Activated naive CD4-positive, alpha-beta T cell treated with anti-CD3 and anti-CD28 coated beads, Interleukin-2, amount 50 U/mL, for 24 hours (primary cell): Measurements from ENCODE around the gene ACTR1A.
A peak's percentile ranks its signal among the peaks of the same experiment; 100 is the strongest.

Source experiments
- H3K27ac Mint-ChIP-seq: one replicate; pipeline ENCODE4 v1.8.0; 2021; ENCODE audit warnings: mild to moderate bottlenecking, mixed read lengths
- H3K27me3 Mint-ChIP-seq: one replicate; pipeline ENCODE4 v1.8.0; 2021; ENCODE audit warnings: mixed read lengths
- H3K36me3 Mint-ChIP-seq: one replicate; pipeline ENCODE4 v1.8.0; 2021; ENCODE audit warnings: mixed read lengths
- H3K4me1 Mint-ChIP-seq: one replicate; pipeline ENCODE4 v1.8.0; 2021; ENCODE audit warnings: mixed read lengths
- H3K4me3 Mint-ChIP-seq: one replicate; pipeline ENCODE4 v1.8.0; 2021; ENCODE audit warnings: mild to moderate bottlenecking, mixed read lengths
- H3K9me3 Mint-ChIP-seq: one replicate; pipeline ENCODE4 v1.8.0; 2021; ENCODE audit warnings: mixed read lengths

Gene ACTR1A

DNA sequence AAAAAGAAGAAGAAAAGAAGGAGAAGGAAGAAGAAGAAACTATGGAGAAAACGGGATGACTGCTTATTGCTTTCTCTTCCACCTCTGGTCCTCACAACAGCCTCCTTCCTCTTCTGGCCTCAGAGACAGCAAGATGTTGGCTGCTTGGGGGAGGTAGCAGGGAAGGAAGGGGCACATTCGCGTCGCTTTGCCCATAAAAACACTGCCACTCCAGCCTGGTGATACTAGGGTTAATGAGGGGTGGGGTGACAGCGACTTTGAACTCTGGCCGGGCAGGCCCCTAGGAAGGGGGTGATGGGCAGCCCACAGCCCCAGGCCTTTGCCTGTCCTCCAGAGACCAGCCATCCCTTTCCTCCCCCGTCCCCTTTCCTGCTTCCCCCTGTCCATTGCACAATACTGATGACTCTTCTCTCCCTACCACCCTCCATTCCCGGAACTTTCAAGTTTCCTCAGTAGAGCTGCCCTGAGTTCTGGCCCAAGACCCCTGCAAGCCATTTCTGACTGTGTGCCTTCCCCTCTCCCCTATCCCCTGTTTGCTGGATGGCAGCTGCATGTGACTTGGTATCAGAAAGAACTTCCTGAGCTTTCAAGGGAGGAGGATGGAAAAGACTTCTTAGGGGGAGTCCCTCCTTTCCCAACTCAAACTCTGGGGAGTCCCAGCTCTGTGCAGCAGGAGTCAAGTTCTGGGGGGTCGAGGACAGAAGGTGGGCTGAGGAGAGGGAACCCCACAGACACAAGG, 67.9 kb downstream of the ACTR1A start:
- H3K4me3 Mint-ChIP-seq: peak overlapping the region; percentile 90
- H3K4me1 Mint-ChIP-seq: peaks cover 60% of the 10 kb centered on the region
- no peaks in the 10 kb centered on the region for H3K36me3 Mint-ChIP-seq
- no peaks in the 10 kb centered on the region for H3K27me3 Mint-ChIP-seq
- H3K27ac Mint-ChIP-seq: peak overlapping the region; percentile 31
- no peaks in the 10 kb centered on the region for H3K9me3 Mint-ChIP-seq

DNA sequence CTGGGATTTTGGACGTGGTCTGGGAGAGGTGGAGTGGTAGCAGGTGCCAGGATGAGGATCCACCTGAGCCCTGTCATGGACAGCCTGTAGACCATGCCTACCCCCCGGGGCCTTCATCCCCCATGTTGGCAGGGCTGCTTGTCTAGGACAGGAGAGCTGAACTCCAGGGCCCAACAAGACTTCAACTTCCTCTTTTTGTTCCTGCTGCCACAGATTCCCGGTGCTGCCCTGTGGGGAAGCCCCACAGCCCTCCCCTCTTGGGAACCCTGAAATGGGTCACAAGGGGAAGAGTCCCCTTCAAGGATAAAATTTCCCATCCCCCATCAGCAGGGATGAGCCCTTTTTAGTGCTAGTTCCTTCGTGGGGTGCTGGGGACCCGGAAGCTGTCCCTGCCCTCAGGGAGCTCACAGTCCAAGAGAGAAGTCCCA, 68.9 kb downstream of the ACTR1A start:
- H3K4me1 Mint-ChIP-seq: peaks cover 60% of the 10 kb centered on the region
- peak overlapping the region; percentile 94 for H3K4me3 Mint-ChIP-seq
- no peaks in the 10 kb centered on the region for H3K36me3 Mint-ChIP-seq
- no peaks in the 10 kb centered on the region for H3K9me3 Mint-ChIP-seq
- peak overlapping the region; percentile 97 for H3K27ac Mint-ChIP-seq
- no peaks in the 10 kb centered on the region for H3K27me3 Mint-ChIP-seq

DNA sequence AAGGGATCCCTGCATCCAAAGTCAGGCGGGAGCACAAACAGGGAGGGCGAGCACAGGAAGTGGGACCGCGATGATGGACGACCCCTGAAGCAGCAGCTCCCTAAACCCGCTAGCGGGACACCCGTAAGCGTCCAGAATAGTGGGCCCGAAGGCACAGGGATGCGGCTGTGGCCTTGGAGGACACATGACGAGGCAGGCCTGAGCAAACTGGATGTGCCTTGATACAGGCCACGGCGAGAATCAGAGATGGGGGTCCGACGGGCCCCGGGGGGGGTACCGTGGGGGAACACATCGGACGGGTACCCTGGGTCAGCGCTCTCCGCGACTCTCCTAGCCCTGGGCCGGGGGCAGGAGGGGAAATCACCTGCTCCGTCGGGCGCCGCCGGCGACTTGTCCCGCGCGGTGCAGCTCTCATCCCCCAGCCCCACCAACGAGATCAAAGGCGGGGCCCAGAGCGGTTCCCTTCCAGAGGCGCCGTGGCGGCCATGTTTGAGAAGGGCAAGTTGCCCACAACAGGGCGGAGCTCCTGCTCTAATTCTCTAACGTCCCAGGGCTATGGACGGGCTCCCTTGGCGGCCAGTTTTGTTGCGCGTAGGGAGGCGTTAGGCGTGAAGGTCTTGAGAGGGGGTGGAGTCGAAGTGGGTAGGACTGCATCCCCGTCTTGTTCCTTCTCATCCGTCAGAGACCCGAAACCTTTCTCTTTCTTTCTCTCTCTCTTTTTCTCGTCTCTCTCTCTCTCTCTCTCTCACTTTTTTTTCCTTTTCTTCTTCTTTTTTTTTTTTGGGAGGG, 70.2 kb downstream of the ACTR1A start, which contains the start of gene CUEDC2:
TSS of gene CUEDC2 (minus strand) at position 413 of the 789 bp plus-strand sequence. CDS start 7,386 bp downstream, outside the sequence.
- no peaks in the 10 kb centered on the region for H3K9me3 Mint-ChIP-seq
- peak within 1 kb of the TSS; percentile 97 for H3K27ac Mint-ChIP-seq
- H3K27me3 Mint-ChIP-seq: no peaks in the 10 kb centered on the region
- peaks cover 56% of the 10 kb centered on the region for H3K4me1 Mint-ChIP-seq
- peak within 1 kb of the TSS; percentile 94 for H3K4me3 Mint-ChIP-seq
- H3K36me3 Mint-ChIP-seq: no peaks in the 10 kb centered on the region

DNA sequence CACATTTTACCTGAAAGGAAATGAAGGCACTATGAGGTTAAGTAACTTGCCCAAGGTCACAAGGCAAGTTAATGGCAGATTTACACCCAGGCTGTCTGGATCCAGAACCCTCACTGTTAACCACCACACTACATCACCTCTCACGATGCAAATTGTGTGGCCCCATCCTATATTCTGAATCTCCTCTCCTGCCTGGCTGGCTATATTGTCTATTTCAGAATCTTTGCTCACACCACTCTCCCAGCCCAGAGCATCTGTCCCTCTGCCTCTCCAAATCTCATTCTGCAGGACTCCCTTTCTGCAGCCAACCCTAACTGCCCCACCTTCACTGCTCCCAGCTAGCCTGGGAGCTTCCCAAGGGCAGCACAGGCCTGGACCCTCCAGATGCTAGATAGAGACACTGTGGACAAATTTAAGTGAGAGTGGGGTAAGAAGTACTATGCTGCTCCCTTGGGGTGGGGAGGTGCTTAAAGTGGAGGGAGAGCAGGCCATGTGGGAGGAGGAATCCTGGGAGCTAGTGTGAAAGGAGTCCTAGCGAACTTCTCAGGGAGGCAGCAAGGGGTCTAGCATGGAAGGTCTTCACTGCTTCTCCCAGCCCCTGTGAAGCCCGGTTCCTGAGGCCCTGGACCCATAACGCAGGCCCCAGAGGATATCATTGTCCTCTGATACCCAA, 70.9 kb downstream of the ACTR1A start:
- peak overlapping the region; percentile 92 for H3K27ac Mint-ChIP-seq
- H3K27me3 Mint-ChIP-seq: no peaks in the 10 kb centered on the region
- H3K9me3 Mint-ChIP-seq: no peaks in the 10 kb centered on the region
- H3K36me3 Mint-ChIP-seq: no peaks in the 10 kb centered on the region
- H3K4me3 Mint-ChIP-seq: peak overlapping the region; percentile 94
- H3K4me1 Mint-ChIP-seq: peaks cover 55% of the 10 kb centered on the region

DNA sequence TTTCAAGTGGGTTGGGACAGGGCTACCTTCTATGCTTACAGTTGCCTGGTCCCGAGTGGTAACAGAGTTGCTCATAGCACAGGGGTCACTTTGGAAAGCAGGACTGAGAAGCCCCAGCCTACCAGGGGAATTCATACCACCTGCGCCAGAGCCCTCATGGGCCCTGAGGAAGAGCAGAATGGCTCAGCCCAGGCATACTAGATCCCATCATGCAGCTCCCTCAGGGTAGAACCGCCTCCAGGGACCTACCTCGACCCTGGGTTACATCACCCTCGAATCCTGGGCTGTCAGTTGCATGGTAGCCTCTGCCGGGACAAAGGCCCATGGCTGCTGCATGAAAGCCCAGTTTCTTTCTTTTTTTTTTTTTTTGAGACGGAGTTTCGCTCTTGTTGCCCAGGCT, 73.0 kb downstream of the ACTR1A start:
- H3K4me1 Mint-ChIP-seq: peaks cover 43% of the 10 kb centered on the region
- H3K36me3 Mint-ChIP-seq: no peaks in the 10 kb centered on the region
- H3K9me3 Mint-ChIP-seq: no peaks in the 10 kb centered on the region
- no peak overlapping the region for H3K4me3 Mint-ChIP-seq
- H3K27me3 Mint-ChIP-seq: no peaks in the 10 kb centered on the region
- H3K27ac Mint-ChIP-seq: no peak overlapping the region
